HG03139 (cell line): Measurements from ENCODE around the gene CERS6.
"Not testable (repeated sequence)": the region's sequence is repeated elsewhere in the genome, so short reads cannot be mapped to it uniquely, and the experiment has no call there.

Source experiments
- ATAC-seq: cut with Tn5 transposase; IDR thresholded peaks from one replicate; pipeline ENCODE4 v1.9.1; 2021; ENCODE audit not compliant: unreplicated experiment

Gene CERS6

DNA sequence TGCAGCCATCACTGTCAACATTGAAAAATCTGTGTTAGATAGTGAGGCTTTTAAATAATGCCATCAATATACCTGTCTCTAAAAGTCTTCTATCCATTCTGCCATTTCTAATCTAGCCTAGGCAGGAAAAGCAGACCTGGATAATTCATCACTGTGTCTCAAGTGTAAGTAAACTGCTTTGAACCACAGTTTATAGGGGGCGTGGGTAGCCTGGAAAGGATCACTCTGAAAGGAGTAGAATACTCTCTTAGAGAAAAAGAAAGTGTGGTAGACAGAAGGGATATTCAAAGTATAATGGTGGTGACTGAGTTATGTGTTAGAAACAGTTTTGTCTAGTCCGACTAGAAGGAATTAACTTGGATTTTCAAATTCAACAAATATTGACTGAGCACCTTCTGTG lies 40.8 kb downstream of the CERS6 start:
- ATAC-seq: no peak

DNA sequence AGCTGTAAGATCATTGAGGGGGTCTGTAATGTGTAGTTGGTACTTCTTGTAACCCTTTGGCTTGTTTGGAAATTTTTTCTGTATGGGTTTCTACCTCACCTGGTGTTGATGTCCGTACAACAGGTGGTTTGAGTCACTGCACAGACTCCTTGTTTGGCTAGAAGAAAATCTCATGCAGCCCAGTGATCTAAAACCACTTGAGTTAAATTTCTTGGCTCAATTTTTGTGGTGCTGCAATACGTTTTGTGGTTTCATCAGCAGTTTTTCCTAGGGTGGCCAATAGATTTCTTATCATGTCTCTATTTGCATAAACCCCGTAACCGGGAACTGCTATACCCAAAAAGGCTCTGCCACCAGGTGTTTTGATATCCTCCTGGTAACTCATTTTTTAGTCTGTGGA lies 43.4 kb downstream of the CERS6 start:
- ATAC-seq: no peak

DNA sequence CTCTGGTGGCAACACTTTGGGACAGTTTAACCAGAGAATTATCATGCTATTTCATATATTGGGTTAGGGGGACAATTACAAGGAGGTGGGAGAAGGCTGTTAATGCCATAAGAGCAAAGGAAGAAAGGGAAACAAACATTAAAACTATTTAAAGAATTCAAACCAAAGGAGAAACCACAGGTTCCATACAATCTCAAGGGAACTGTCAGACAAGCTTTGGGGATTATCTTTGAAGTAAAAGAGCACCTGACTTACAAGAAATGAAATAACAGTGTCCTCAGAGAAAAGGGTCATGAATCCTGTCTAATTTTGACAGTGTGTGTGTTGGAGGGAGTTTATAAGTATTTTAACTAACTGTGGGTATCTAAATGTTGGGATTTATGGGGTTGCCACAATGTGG lies 44.4 kb downstream of the CERS6 start:
- ATAC-seq: no peak

DNA sequence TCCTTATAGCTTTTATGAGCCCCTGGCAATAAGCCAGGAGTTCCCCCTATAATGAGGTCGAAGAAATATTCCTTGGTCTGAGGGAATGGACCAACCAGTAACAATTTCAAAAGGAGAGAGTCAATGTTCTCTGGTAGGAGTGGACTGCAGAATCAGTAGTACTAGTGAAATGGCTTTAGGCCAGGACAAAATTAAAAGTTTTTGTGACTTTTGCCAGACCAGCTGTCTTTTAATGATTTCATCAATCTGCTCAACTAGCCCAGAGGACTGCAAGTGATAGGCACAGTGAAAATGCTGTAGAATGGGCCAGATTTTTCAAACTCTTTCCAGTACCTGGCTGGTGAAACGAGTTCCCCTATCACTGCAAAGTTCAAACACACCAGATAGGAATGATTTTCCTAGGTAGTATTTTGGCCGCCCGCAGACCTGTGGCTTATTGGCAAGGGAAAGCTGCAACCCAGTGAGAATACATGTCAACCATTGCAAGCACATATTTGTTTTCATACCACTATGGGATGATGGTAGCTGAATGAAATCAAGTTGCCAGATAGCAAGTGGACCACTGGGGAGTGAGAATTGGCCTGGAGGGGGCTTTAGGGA lies 45.5 kb downstream of the CERS6 start:
- no peak for ATAC-seq

DNA sequence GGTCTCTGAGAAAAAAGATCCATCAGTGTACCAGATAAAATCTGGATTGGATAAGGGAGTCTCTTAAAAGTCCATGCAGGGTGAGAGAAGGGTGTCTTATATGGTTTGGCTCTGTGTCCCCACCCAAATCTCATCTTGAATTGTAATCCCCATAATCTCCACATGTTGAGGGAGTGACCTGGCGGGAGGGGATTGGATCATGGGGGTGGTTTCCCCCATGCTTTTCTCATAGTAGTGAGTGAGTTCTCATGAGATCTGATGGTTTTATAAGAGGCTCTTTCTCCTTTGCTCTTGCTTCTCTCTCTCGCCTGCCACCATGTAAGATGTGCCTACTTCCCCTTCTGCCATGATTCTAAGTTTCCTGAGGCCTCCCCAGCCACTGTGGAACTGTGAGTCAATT lies 46.8 kb downstream of the CERS6 start:
- ATAC-seq: not testable (repeated sequence)

DNA sequence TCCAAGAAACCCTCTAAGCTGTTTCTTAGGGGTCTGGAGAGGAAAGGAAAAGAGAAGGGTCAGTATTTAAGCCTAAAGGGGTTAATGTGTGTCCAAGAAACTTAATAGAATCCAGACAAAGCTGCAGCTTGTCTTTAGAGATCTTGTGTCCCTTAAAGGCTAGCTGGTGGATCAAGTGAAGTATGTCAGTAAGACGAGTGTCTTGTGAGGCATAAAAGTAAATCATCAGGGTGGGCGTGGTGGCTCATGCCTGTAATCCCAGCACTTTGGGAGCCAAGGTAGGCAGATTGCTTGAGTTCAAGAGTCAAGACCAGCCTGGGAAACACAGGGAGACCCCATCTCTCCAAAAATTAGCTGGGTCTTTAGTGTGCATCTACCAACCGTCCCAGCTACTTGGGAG lies 47.8 kb downstream of the CERS6 start:
- ATAC-seq: no peak

DNA sequence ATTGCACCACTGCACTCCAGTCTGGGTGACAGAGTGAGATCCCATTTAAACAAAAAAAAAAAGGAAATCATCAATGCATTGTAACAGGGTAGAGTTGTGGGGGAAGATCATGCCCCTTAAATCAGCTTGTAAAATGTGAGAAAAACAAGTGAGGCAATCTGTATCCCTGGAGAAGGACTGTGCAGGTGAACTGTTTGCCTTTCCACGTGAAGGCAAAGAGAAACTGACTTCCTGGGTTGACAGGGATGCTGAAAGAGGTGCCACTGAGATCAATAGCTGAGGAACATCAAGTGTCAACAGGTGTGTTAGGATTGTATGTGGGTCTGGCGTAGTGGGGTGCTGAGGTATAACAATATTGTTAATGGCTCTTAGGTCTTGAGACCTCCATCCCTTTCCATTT lies 48.3 kb downstream of the CERS6 start:
- no peak for ATAC-seq

DNA sequence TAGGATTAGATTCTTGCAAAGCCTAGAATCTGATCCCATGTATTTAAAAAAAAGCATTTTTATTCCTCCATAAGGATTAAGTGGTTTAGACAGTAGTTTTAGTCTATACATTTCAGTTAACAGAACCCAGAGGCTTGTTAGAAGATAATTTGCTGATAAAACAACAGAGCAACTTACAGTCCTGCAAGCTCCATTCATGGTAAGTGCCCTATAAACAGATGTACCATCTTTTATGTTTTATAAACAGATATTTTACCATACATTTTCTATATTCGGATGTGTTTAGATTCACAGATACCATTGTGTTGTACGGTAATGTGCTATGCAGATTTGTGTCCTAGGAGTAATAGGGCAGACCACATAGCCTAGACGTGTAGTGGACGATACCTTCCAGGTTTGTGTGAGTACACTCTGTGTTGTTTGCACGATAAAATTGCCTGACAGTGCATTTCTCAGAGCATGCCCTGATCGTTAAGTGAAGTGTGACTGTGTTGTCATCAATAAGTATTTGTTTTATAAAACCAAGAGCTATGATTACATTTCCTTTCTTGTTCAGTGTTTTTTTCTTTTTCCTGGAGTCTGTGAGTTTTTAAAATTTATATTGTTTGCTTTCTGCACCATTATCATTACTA lies 54.2 kb downstream of the CERS6 start:
- ATAC-seq: no peak

DNA sequence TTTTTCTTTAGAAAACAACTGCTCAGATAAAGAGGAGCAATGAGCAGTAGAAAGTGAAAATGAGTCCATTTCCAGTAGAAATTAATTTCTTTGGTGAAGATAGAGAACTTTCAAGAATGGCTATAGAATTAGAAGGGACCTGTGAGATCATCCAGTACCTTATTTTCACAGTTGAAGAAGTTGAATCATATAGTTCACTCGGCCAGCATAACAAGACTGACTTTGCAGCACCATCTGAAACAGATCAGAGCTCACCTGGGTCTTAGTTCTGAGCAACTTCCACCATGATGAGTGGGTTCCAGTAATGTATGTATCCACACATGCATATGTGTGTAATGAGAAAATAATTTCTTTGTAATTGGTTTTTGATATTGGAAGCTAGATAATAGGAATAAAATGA lies 58.6 kb downstream of the CERS6 start:
- no peak for ATAC-seq

DNA sequence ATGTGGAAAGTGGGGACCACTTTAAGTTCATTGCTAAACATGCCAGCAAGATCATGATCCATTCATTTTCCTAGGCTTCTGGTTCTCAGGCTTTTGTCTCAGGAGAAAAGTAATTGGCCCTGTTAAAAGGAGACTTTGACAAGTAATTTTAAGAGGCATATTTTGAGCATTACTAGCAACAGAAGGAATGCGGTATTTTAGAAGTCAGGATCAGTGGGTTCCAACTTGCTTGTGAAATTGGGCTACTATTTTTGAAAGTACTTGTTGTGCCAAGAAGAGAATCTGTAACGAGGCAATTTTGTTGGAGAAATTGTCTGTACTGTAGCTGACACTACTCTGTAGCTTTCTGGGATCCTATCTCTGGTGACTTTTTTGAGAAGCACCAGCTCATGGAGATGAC lies 59.4 kb downstream of the CERS6 start:
- ATAC-seq: no peak

DNA sequence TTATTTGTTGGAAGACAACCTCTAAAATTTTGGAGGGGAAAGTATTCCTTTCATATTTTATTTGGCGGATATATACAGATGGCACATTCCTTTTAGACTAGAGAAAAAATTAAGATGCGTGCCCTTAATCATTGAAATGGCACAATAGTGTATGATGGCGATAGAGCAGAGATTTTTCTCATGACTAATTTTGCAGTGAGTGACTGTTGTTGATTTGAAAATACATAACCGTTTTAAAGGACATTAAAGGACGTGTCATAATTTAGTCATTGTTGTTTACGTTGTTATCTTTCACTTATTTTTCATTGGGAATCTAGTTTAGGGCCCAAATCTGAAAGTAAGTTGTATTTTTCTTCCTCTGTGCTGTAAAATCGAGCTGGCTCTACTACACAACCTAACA lies 61.7 kb downstream of the CERS6 start:
- ATAC-seq: no peak

DNA sequence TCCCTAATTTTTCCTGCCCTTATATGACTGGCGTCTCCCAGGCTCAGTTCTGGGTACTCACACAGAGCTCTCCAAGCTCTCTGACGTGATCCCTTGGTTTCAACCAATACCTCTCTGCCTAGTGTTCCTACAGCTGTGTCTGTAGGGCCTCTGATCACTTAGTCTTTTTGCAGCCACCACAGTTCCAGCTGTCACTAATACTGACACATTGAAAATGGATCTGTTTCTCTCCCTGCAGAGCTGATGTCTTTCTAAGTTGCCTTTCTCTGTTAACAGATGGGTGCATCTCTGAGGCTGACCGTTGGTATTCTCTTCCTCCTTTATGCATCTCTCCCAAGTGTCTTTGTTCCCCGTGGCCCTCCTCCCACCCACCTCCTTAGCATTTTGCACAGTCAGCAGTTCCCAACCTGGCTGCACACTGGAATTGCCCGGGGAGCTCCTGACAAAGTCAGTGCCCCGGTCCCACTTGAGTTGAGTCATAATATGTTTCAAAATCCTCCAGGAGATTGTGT lies 62.5 kb downstream of the CERS6 start:
- ATAC-seq: no peak

DNA sequence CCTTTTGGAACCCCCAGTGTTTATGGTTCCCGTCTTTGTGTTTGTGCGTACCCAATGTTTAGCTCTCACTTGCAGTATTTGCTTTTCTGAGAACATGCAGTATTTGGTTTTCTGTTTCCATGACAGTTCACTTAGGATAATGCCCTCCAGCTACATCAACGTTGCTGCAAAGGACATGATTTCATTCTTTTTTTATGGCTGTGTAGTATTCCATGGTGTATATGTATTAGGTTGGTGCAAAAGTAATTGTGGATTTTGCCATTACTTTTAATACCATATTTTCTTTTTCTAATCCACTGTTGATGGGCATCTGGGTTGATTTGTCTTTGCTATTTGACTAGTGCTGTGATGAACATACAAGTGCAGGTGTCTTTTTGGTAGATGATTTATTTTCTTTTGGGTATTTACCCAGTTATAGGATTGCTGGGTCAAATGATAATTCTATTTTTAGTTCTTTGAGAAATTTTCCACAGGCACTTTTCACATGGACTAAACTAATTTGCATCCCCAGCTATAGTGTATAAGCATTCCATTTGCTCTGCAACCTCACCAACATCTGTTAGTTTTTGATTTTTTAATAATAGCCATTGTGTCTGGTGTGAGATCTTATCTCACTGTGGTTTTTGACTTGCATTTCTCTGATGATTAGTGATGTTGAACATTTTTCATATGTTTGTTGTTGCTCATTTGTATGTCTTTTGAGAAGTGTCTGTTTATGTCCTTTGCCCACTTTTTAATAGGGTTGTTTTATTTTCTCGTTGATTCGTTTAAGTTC lies 63.6 kb downstream of the CERS6 start:
- ATAC-seq: no peak

DNA sequence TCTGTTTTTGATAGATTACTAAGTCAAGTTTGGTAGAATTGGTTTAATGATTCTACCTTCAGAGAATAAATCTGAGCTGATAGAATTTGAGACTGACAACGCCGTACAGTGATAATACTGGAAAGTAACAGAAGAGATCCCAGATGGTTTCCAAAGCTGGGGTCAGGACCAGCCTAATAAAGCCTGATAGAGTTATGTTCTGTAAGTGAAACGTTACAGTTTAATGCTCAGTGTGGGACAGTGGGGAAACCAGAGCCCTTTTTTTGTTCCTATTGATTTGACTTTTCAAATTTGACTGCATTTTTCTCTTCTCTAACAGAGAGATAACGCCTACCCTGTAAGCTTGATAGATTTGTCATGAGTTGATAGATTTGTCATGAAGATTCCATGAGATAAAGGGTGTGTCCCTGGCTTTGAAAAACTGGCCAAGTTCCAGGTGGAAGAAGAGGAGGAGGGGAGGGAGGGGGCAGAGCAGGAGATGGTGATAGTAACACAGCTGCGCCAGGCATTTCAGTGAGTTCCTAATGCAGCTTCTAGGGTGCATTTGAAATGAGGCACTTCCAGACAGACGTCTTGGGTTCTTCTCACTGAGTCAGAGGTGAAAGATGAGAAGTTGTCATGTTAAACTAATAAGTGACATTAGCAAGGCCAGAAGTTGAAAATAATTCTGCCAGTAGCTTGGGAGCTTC lies 65.1 kb downstream of the CERS6 start:
- no peak for ATAC-seq

DNA sequence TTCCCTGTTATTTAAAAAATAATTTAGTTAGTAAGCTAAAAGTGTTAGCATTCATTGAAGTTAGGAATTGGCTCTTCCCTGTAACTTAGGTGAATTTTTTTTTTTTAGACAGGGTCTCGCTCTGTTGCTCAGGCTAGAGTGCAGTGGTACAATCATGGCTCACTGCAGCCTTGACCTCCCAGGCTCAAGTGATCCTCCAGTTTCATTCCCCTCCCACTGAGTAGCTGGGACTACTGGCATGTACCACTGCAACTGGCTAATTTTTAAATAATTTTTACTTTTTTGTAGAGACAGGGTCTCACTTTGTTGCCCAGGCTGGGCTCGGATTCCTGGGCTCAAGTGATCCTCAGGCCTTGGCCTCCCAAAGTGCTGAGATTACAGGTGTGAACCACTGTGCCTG lies 66.4 kb downstream of the CERS6 start:
- no peak for ATAC-seq

DNA sequence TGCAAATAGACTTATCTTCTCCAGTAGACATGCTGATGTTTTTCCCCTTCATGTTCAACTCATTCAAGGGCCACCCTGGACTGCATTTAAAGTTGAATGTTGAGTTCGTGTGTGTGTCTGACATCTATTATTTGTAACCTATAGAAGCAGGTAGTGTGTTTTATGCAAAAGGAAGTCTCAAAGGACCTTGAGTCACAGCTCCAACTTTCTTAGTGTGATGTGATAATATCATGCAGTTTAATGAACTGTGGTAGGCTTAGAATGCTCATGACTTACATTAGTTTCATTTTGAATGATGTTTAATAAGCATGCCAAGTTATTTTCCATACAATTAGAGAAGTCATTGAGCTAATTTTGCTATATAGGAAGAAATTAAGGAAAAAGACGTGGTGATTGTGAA lies 67.9 kb downstream of the CERS6 start:
- no peak for ATAC-seq

DNA sequence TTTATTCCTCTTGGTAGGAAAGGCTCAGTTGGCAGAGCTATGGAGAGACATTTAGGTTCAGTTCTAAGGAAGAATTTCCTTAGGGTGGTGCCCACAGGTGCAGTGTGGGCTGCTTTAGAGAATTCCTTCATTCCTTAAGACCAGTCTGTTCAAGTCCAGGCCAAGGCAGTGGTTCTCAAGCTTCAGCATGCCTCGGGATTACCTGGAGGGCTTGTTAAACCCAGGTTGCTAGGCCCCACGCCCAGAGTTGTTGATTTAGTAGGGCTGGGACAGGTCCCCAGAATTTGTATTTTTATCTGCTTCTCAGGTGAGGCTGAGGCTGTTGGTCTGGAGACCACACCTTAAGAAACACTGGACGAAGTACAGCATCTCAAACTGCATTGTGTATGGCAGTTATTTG lies 68.9 kb downstream of the CERS6 start:
- ATAC-seq: no peak

DNA sequence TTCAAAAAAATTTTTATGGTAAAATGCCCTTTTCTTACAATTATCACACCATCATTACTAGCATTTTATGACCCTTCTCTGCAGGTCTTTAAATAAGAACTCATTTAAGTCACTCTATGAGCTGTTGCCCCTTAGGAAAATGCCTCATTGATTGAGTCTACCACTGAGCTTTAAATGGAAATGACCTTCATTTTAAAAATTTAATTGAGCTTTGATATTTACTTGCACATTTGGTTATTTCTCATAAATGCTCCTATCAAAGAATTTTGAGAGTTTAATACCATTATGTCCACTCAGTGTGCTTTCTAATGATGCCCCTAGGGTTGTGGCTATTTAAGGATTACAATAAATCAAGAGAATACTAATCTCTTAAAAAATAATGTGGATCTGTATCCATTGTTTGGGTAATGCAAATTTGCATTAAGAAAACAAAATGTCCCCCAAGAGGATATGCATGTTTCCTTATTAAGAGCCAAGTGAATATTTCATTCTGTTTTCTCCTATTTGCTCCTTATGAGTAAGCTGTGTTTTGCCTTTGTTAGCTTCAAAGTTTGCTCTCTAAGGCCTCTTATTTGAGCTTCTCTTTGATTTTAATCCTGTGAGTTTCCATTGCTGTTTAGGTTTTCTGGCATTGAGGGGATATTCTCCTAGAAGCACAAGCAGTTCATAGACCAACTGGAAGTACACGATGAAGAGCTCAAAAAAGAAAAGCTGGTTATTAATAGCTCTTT lies 69.8 kb downstream of the CERS6 start:
- ATAC-seq: no peak

DNA sequence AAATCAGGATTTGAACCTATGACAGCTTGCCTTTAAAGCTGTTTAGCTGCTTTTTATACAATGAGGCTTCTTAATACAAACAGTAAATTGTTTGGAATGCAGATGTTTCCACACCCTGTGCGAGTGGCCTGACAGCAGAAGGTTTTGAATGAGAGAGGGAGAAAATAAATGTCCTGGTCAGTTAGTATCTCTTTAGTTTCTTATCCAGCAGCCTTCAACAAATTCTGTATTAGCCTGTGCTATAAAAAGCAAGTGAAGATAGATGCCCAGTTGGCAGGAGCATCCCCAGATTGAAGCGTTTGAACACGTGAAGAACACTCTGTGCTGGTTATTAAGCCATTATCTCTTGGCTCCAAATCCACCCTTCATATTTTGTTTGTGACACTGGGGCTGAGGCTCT lies 70.6 kb downstream of the CERS6 start:
- no peak for ATAC-seq

DNA sequence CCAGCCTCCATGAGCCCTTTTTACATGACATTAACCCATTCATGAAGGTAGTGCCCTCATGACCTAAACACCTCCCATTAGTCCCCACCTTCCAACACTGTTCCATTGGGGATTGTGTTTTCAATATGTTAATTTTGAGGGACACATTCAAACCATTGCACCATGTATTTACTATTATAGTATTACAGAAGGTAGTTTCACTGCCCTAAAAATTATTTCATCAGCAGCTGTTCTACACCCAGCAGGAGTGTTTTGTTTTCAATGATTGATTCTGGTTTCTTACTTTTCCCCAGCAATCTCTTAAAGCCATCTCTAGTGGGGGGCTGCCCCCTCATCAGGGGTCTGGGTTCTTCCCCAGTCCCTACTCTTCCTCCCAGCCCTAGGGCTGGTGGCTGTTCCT lies 71.9 kb downstream of the CERS6 start:
- no peak for ATAC-seq

DNA sequence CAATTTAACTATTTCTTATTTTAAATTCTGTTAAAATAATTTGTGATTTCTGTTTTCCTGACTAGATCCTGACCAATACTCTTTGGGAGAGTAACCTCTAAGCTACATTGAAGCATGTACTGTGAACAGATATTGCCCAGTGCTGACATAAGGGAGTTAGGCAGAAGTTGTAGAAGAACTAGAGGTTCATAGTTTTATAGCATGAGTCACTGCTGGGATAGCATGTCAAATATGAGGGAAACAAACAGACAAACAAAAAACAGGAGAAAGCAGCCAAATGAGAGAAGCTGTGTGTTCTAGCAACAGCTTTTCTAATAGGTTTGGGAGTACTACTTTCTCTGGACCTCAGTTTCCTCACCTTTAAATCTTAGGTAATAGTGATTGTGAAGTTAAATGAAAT lies 72.4 kb downstream of the CERS6 start:
- ATAC-seq: no peak
